Left ventricle myocardium inferior (tissue), 1 donor: ENCODE measurements around the gene XPR1. TPM values are rescaled to one million over a fixed set of nuclear protein-coding genes. Genes with fewer than 3 reads are reported as not detected.

Experiments used
- DNase-seq: peaks from one replicate; pipeline ENCODE4 v3.0.0-alpha.2; 2020
- H3K27ac ChIP-seq: fragments of 200-600 bp; replicated peaks from 2 replicates; pipeline ENCODE4 v1.8.0; 2021
- H3K27me3 ChIP-seq: fragments of 200-600 bp; 2 replicates; pipeline ENCODE4 v1.8.0; 2021; ENCODE audit warnings: low read depth
- H3K36me3 ChIP-seq: fragments of 200-600 bp; 2 replicates; pipeline ENCODE4 v1.8.0; 2021
- H3K4me1 ChIP-seq: fragments of 200-600 bp; 2 replicates; pipeline ENCODE4 v1.8.0; 2021
- H3K4me3 ChIP-seq: fragments of 200-600 bp; 2 replicates; pipeline ENCODE4 v1.8.0; 2021; ENCODE audit warnings: mild to moderate bottlenecking, moderate library complexity
- H3K9me3 ChIP-seq: fragments of 200-600 bp; replicated peaks from 2 replicates; pipeline ENCODE4 v1.8.0; 2021
- intact Hi-C: fragments of 100-400 bp; cut with micrococcal nuclease; formaldehyde crosslinking; loops from one replicate; pipeline ENCODE4 v1.11.0; 2022
- long read RNA-seq: library from polyadenylated mRNA; unstranded; transcript quantifications from one replicate; pipeline ENCODE4 v2.0.0, GENCODE V29; 2021
- total RNA-seq: library from RNA; stranded (reverse); fragmentation: NEBNext Ultra II Directional; extraction: Animal tissue kit (Norgen Biotek cat#: 25700); gene quantifications from one replicate; pipeline ENCODE4 v1.2.1, GENCODE V29; 2021
- TF ChIP-seq, protein P1 (sequence below): fragments of 200-600 bp; IDR thresholded peaks from 2 replicates; pipeline ENCODE4 v1.8.0; 2021; ENCODE audit warnings: antibody characterized with exemption, mild to moderate bottlenecking, borderline replicate concordance
- donor health status: DM: no; HTN: yes; CAD: no; lungs with severe emphysema.

XPR1 gene
- 60.4 TPM for total RNA-seq
- long read RNA-seq, full-length matches to known transcripts, result 2 of 14 reads
- long read RNA-seq, partial matches to known transcripts, result 6 of 14 reads
- long read RNA-seq, other reads (novel, unspliced or antisense), result 6 of 14 reads

DNA sequence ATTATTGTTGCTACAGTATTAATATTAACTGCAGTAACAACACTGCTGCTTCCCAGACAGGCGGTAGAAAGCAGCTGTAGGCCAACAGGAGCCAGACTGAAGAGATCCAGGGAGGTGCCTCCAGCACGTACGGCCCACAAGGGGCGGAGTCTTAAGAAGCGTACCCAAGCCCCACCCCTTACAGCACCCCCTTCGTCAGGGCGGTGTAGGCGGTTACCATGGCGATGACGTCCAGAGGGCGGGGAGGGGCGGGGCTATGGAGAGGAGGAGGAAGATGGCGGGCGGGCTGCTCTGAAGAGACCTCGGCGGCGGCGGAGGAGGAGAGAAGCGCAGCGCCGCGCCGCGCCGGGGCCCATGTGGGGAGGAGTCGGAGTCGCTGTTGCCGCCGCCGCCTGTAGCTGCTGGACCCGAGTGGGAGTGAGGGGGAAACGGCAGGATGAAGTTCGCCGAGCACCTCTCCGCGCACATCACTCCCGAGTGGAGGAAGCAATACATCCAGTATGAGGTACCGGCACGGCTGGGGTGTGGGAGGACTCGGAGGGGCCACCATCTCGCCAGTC, at the start of gene XPR1:
TSS of gene XPR1 (plus strand) at position 257 of the 560 bp plus-strand sequence. CDS start at position 437, 180 bp downstream.
- no peaks in the 10 kb centered on the region for H3K9me3 ChIP-seq
- no peaks in the 10 kb centered on the region for H3K27me3 ChIP-seq
- no peaks in the 10 kb centered on the region for H3K36me3 ChIP-seq
- peak within 1 kb of the TSS; percentile 96 for H3K27ac ChIP-seq
- DNase-seq, result peak; percentile 98
- H3K4me3 ChIP-seq, result peak within 1 kb of the TSS; percentile 80
- intact Hi-C loops, result loop anchor here (10.0 kb wide), 1 partner anchor 223 kb away; no protein-coding TSS in a partner anchor
- peaks cover 66% of the 10 kb centered on the region for H3K4me1 ChIP-seq
- TF ChIP-seq, protein P1, sequence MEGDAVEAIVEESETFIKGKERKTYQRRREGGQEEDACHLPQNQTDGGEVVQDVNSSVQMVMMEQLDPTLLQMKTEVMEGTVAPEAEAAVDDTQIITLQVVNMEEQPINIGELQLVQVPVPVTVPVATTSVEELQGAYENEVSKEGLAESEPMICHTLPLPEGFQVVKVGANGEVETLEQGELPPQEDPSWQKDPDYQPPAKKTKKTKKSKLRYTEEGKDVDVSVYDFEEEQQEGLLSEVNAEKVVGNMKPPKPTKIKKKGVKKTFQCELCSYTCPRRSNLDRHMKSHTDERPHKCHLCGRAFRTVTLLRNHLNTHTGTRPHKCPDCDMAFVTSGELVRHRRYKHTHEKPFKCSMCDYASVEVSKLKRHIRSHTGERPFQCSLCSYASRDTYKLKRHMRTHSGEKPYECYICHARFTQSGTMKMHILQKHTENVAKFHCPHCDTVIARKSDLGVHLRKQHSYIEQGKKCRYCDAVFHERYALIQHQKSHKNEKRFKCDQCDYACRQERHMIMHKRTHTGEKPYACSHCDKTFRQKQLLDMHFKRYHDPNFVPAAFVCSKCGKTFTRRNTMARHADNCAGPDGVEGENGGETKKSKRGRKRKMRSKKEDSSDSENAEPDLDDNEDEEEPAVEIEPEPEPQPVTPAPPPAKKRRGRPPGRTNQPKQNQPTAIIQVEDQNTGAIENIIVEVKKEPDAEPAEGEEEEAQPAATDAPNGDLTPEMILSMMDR, result peak; percentile 59

DNA sequence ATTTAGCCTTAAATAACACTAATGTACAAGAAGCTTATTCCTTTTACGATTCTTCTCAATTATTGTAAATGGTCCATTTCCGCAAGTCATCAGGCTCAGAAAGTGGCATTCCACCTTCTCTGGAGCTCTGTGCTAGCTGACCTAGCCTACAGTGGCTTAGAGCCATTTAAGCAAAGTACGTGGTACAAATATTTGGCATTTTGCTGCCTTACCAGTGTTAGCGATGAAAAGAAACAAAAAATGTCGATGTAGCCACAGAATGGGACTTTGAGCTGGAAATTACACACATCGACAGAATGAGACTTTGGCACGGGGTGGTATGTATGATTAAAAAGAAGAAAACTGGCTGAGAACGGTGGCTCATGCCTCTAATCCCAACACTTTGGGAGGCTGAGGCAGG, 47.0 kb upstream of the XPR1 start:
- no peak overlapping the region for H3K27ac ChIP-seq
- TF ChIP-seq, protein P1, result no peak
- H3K4me1 ChIP-seq, result peaks cover 8% of the 10 kb centered on the region
- no peak for DNase-seq
- no peaks in the 10 kb centered on the region for H3K36me3 ChIP-seq
- intact Hi-C loops, result no loop called here
- H3K9me3 ChIP-seq, result peaks cover 13% of the 10 kb centered on the region
- H3K27me3 ChIP-seq, result no peaks in the 10 kb centered on the region
- no peak overlapping the region for H3K4me3 ChIP-seq

DNA sequence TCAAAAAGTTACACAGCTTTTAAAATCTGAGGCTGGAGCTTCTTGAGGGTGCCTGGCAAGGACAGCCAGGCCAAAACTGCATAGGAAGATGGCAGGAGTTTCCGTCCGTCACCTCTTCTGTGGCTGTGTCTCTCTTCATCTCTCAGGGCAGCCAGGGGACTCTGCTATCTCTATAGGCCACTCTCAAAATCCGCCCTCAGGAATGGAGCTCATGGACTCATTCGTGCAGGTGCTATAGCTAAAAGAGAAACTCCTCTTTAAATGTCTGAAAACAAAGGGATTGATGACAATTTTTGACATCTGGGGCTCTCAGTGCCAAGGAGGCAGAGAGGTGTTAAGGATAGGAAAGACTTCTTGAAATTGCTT, 45.8 kb upstream of the XPR1 start:
- no peak for DNase-seq

DNA sequence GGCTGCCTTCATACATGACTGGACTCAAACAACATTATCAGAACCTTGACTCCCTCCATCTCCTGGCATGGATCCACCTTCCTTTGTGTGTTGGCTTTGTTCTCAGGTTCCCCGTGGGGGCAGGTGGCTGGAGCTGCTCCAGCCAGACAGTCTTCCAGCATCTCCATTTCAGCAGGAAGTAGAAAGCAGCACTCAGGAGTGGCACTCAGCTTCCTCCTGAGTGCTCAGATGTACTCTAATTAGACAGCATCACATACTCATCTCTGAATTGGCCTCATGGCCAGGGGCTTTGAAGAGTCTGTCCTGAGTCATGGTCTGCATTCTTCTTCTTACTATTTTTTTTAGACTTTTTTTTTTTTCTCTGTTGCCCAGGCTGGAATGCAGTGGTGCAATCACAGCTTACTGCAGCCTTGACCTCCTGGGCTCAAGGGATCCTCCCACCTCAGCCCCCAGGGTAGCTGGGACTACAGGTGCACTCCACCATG, 45.1 kb upstream of the XPR1 start:
- TF ChIP-seq, protein P1, result no peak
- Histone ChIP-seq H3K27ac (no peak overlapping the region), H3K36me3 (no peaks in the 10 kb centered on the region), H3K4me3 (no peak overlapping the region), H3K27me3 (no peaks in the 10 kb centered on the region), H3K9me3 (peaks cover 13% of the 10 kb centered on the region), H3K4me1 (peaks cover 8% of the 10 kb centered on the region)
- DNase-seq, result no peak
- intact Hi-C loops, result no loop called here

More for the DNA sequence above, 45.8 kb upstream of the XPR1 start:
- intact Hi-C loops, result no loop called here
- TF ChIP-seq, protein P1, result no peak
- Histone ChIP-seq H3K27me3 (no peaks in the 10 kb centered on the region), H3K4me1 (peaks cover 8% of the 10 kb centered on the region), H3K36me3 (no peaks in the 10 kb centered on the region), H3K9me3 (peaks cover 13% of the 10 kb centered on the region), H3K4me3 (no peak overlapping the region), H3K27ac (no peak overlapping the region)

DNA sequence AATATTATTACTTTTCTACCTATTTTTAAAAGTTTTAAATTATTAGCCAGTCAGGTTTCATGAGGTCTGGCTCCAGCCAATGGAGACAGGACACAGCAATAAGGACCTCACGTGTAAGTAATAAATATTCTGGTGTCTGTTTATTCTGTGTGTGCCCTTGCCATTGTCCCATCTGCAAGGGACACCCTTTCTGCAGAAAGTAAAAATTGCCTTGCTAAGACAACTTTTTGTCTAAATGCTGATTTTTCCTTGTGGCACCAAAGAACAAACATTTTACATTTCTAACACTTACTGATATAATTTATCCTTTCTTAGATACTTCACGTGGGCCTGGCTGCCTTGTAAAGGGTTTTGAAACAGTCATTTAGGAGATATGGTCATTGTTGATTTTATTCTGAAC, 43.7 kb upstream of the XPR1 start:
- intact Hi-C loops, result no loop called here
- peaks cover 13% of the 10 kb centered on the region for H3K9me3 ChIP-seq
- DNase-seq, result no peak
- no peak overlapping the region for H3K27ac ChIP-seq
- TF ChIP-seq, protein P1, result no peak
- no peak overlapping the region for H3K4me3 ChIP-seq
- H3K27me3 ChIP-seq, result no peaks in the 10 kb centered on the region
- H3K4me1 ChIP-seq, result peaks cover 14% of the 10 kb centered on the region
- no peaks in the 10 kb centered on the region for H3K36me3 ChIP-seq
